ENCODE measurements around the gene ADAM33.

ADAM33 gene

DNA sequence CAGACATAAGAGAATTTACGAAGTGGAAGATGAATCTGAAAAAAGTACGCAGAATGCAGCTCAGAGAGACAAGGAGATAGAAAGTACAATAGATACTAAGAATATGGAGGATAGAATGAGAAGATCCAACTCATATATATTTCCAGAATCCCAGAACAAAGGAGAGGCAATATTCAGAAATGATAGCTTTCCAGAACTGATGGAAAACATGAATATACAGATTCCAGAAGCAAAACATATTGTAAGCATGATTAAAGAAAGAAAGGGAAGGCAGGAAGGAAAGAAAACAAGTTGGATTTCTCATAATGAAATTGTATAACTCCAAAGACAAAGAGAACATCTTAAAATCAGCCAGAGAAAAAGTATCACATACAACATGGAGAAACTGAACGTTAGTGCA, 41.6 kb downstream of the ADAM33 start:
- Histone ChIP-seq H3K27me3 (ENCODE audit: insufficient read depth, low read length) (no peaks in the 10 kb centered on the region), H3K4me1 (ENCODE audit: control insufficient read depth, insufficient read depth, low read length, unreplicated experiment) (no peaks in the 10 kb centered on the region), H3K36me3 (ENCODE audit: insufficient read depth, low read length) (peaks cover 16% of the 10 kb centered on the region; the same call in 1 of the 2 replicates), H3K4me3 (ENCODE audit: low read depth, low read length) (no peak overlapping the region), H3K79me2 (ENCODE audit: control insufficient read depth, insufficient read depth, low read length, unreplicated experiment) (no peaks in the 10 kb centered on the region), H3K27ac (ENCODE audit: low read depth, low read length) (no peak overlapping the region), H2AFZ (ENCODE audit: low read length, unreplicated experiment) (no peak overlapping the region)

DNA sequence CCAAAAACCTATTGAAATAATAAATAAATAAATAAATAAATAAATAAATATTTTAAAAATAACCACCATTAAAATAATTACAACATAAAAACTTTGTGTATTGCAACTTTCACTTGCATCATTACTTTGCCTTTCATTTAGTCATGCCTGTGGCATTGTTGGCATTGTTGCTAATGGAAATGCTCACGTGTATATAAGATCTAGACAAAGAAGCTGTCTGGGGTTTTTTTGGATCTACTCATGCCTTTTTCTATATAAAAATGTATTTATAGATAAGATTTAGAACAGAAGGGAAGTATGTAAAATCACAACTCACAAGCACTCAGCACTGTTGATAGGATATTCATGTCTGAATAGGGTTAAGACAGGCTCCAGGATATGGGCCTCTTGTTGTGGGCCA, 46.5 kb downstream of the ADAM33 start:
- peaks cover 11% of the 10 kb centered on the region; the same call in 1 of the 2 replicates for H3K36me3 ChIP-seq (ENCODE audit: insufficient read depth, low read length)
- H2AFZ ChIP-seq (ENCODE audit: low read length, unreplicated experiment) = no peak overlapping the region
- H3K27ac ChIP-seq (ENCODE audit: low read depth, low read length) = no peak overlapping the region
- H3K27me3 ChIP-seq (ENCODE audit: insufficient read depth, low read length) = no peaks in the 10 kb centered on the region
- no peak overlapping the region for H3K4me3 ChIP-seq (ENCODE audit: low read depth, low read length)
- no peaks in the 10 kb centered on the region for H3K79me2 ChIP-seq (ENCODE audit: control insufficient read depth, insufficient read depth, low read length, unreplicated experiment)
- H3K4me1 ChIP-seq (ENCODE audit: control insufficient read depth, insufficient read depth, low read length, unreplicated experiment) = no peaks in the 10 kb centered on the region

DNA sequence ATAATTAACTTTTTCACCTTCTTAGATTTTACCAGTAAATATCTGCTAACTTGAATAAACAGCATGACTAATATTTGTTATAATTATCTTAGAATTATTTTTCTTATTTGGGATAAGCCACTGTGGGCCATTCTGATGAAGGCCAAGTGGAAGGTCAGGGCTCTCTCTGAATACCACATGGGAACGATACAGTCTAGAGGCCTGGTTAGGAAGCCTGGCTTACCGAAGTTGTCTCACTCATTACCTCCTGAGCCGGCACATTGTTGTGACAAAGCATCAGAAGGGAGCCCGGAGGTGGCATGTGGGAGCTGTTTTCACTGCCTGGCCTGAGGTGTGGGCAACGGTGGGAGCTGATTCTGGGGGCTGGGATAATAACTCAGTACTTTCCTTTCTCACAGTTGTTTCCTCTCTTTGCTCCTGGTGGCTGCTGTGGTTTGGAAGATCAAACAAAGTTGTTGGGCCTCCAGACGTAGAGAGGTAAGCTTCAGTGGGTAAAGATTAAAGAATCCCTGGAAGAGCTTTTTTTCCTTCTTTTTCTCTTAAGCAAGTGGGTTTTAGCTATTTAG, 47.8 kb downstream of the ADAM33 start:
- H3K27me3 ChIP-seq (ENCODE audit: insufficient read depth, low read length) = no peaks in the 10 kb centered on the region
- H3K79me2 ChIP-seq (ENCODE audit: control insufficient read depth, insufficient read depth, low read length, unreplicated experiment) = no peaks in the 10 kb centered on the region
- no peak overlapping the region for H3K4me3 ChIP-seq (ENCODE audit: low read depth, low read length)
- peaks cover 5% of the 10 kb centered on the region; the same call in 1 of the 2 replicates for H3K36me3 ChIP-seq (ENCODE audit: insufficient read depth, low read length)
- H3K4me1 ChIP-seq (ENCODE audit: control insufficient read depth, insufficient read depth, low read length, unreplicated experiment) = no peaks in the 10 kb centered on the region
- H3K27ac ChIP-seq (ENCODE audit: low read depth, low read length) = no peak overlapping the region
- no peak overlapping the region for H2AFZ ChIP-seq (ENCODE audit: low read length, unreplicated experiment)

DNA sequence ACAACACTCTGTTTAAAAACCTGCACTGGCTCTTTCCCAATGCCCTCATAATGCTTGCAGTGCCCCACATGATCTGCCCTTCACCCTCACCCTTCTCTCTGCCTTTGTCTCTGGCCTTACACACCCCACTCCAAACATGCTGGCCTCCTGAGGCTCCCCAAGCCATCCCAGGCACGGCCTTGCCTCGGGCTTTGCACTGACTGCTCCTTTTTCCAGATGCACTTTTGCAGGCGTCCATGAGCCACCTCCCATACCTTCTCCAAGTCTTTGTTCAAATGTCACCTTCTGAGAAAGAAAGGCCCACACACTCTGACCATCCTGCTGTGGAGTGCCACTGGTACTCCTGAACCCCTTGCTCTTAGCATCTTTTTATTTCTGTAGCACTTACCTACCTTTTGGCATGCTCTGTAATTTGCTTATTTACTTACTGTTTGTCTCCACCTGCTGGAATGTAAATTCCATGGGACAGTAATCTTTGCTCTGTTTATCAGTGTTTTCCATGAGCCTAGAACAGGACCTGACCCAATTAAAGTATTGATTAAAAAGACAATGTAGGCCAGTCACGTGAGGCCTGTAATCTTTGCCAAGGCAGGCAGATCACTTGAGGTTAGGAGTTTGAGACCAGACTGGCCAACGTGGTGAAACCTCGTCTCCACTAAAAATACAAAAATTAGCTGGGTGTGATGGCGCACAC, 49.4 kb downstream of the ADAM33 start:
- Histone ChIP-seq H3K27me3 (ENCODE audit: insufficient read depth, low read length) (no peaks in the 10 kb centered on the region), H3K27ac (ENCODE audit: low read depth, low read length) (no peak overlapping the region), H2AFZ (ENCODE audit: low read length, unreplicated experiment) (no peak overlapping the region), H3K4me1 (ENCODE audit: control insufficient read depth, insufficient read depth, low read length, unreplicated experiment) (no peaks in the 10 kb centered on the region), H3K4me3 (ENCODE audit: low read depth, low read length) (no peak overlapping the region), H3K36me3 (ENCODE audit: insufficient read depth, low read length) (no peaks in the 10 kb centered on the region), H3K79me2 (ENCODE audit: control insufficient read depth, insufficient read depth, low read length, unreplicated experiment) (no peaks in the 10 kb centered on the region)

DNA sequence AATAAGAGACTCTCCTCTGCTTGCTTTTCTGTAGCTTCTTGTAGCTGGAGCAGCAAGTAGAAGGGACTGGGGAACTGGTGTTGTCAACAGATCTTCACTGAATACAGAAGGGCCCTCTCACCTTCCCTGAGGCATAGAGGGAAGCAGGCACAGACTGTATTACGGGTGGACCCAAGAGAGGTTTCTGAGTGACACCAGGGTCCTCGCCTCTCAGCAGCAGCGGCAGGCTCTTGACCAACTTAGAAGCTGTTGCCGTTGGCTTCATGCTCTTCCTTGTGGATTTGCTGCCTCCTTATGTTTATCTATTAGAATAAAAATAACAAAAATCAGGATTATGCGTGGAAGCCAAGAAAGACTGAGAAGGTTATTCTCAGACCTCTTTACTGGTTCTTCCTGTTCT, 50.3 kb downstream of the ADAM33 start:
- Histone ChIP-seq H3K4me3 (ENCODE audit: low read depth, low read length) (no peak overlapping the region), H3K27ac (ENCODE audit: low read depth, low read length) (no peak overlapping the region), H3K4me1 (ENCODE audit: control insufficient read depth, insufficient read depth, low read length, unreplicated experiment) (no peaks in the 10 kb centered on the region), H2AFZ (ENCODE audit: low read length, unreplicated experiment) (no peak overlapping the region), H3K79me2 (ENCODE audit: control insufficient read depth, insufficient read depth, low read length, unreplicated experiment) (no peaks in the 10 kb centered on the region), H3K27me3 (ENCODE audit: insufficient read depth, low read length) (no peaks in the 10 kb centered on the region), H3K36me3 (ENCODE audit: insufficient read depth, low read length) (no peaks in the 10 kb centered on the region)

DNA sequence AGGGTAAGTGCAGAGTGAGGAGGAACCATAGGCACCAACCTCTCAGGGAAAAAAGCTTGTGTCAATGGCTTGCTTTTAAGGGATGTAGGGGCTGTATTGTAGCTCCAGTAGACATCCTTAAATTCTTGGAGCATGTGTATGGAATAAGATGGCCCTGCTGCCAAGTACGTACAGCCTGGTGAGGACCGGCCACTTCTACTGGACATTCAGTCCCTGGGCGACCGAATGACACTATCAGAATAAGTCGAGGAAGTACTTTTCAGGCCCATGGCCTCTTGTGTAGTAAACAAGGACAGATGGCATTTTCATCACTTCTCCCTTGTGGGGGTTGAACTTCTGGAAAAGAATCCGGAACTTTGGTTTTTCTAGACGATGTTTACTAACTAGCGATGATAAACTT, 51.4 kb downstream of the ADAM33 start:
- H3K4me1 ChIP-seq (ENCODE audit: control insufficient read depth, insufficient read depth, low read length, unreplicated experiment) = no peaks in the 10 kb centered on the region
- H3K79me2 ChIP-seq (ENCODE audit: control insufficient read depth, insufficient read depth, low read length, unreplicated experiment) = no peaks in the 10 kb centered on the region
- H3K4me3 ChIP-seq (ENCODE audit: low read depth, low read length) = no peak overlapping the region
- H3K36me3 ChIP-seq (ENCODE audit: insufficient read depth, low read length) = no peaks in the 10 kb centered on the region
- H3K27me3 ChIP-seq (ENCODE audit: insufficient read depth, low read length) = no peaks in the 10 kb centered on the region
- H2AFZ ChIP-seq (ENCODE audit: low read length, unreplicated experiment) = no peak overlapping the region
- H3K27ac ChIP-seq (ENCODE audit: low read depth, low read length) = no peak overlapping the region

DNA sequence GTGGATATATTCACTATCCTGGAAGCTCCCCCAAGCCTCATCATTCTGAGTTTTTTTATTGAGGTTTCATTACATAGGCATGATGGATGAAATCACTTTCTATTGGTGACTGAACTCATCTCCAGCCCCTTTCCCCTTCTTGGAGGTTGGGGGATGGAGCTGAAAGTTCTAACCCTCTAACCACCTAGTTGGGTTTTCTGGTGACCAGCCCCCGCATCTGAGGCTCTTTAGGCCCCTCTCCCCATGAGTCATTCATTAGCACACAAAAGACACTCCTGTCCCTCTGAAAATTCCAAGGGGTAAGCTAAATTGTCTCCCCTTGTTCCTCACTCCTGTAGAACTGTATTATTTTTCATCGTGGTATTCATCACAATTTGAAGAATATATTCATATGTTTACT, 51.9 kb downstream of the ADAM33 start:
- Histone ChIP-seq H3K79me2 (ENCODE audit: control insufficient read depth, insufficient read depth, low read length, unreplicated experiment) (no peaks in the 10 kb centered on the region), H3K4me1 (ENCODE audit: control insufficient read depth, insufficient read depth, low read length, unreplicated experiment) (no peaks in the 10 kb centered on the region), H3K4me3 (ENCODE audit: low read depth, low read length) (no peak overlapping the region), H2AFZ (ENCODE audit: low read length, unreplicated experiment) (no peak overlapping the region), H3K27ac (ENCODE audit: low read depth, low read length) (no peak overlapping the region), H3K27me3 (ENCODE audit: insufficient read depth, low read length) (no peaks in the 10 kb centered on the region), H3K36me3 (ENCODE audit: insufficient read depth, low read length) (no peaks in the 10 kb centered on the region)

DNA sequence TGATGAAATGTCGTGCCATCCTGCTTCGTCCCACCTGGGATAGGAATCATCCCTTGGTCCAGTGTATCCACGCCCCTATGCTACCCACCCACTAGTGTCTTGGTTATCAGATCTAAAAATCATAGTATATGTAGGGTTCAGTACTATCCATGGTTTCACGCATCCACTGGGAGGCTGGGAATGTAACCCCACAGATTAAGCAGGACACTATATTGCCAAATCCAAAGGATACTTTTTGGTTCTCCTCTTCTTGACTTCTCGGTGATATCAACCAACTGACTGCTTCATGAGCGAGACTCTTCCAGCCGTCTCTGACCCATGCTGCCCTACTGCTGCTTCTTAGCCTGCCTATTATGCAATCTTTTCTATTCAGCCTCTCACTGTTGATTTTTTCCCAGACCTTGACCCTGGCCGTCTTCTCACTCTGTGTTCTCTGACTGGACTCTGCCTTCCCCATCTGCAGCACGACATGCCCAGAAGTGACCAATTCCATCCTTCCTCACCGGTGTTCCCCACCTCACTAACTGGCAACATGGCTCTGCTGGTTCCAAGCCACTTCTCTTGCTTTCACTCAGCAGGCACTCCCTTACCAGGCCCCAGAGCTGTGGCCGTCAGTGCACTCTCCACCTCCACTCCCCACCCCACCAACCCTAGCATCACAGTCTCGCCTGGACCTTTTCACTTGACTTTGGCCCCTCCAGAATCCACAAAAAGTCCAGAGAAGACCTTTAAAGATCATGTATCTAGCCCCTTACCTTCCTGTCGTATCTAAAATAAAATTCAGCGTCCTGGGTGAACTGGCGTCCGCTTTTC, 53.1 kb downstream of the ADAM33 start:
- H3K4me3 ChIP-seq (ENCODE audit: low read depth, low read length) = no peak overlapping the region
- no peak overlapping the region for H2AFZ ChIP-seq (ENCODE audit: low read length, unreplicated experiment)
- no peaks in the 10 kb centered on the region for H3K36me3 ChIP-seq (ENCODE audit: insufficient read depth, low read length)
- no peaks in the 10 kb centered on the region for H3K27me3 ChIP-seq (ENCODE audit: insufficient read depth, low read length)
- no peaks in the 10 kb centered on the region for H3K79me2 ChIP-seq (ENCODE audit: control insufficient read depth, insufficient read depth, low read length, unreplicated experiment)
- H3K27ac ChIP-seq (ENCODE audit: low read depth, low read length) = no peak overlapping the region
- H3K4me1 ChIP-seq (ENCODE audit: control insufficient read depth, insufficient read depth, low read length, unreplicated experiment) = no peaks in the 10 kb centered on the region

DNA sequence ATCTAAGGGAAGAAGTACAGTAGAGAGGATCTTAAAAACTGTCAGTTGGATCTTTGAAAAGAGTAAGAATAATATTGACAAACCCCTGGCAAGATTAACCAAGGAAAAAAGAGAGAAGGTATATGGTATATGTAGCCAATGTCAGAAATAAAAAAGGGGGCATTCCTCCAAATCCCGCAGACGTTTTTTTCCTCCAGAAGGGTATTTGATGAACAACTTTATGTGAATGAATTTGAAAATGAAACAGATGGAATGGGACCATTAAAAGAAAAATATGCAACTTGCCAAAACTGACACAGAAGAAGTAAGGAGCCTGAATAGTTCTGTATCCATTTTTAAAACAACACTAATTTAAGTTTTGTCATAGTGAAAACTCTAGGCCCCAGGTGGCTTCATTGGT, 54.3 kb downstream of the ADAM33 start:
- Histone ChIP-seq H2AFZ (ENCODE audit: low read length, unreplicated experiment) (no peak overlapping the region), H3K4me3 (ENCODE audit: low read depth, low read length) (no peak overlapping the region), H3K4me1 (ENCODE audit: control insufficient read depth, insufficient read depth, low read length, unreplicated experiment) (no peaks in the 10 kb centered on the region), H3K36me3 (ENCODE audit: insufficient read depth, low read length) (no peaks in the 10 kb centered on the region), H3K27me3 (ENCODE audit: insufficient read depth, low read length) (no peaks in the 10 kb centered on the region), H3K79me2 (ENCODE audit: control insufficient read depth, insufficient read depth, low read length, unreplicated experiment) (no peaks in the 10 kb centered on the region), H3K27ac (ENCODE audit: low read depth, low read length) (no peak overlapping the region)

DNA sequence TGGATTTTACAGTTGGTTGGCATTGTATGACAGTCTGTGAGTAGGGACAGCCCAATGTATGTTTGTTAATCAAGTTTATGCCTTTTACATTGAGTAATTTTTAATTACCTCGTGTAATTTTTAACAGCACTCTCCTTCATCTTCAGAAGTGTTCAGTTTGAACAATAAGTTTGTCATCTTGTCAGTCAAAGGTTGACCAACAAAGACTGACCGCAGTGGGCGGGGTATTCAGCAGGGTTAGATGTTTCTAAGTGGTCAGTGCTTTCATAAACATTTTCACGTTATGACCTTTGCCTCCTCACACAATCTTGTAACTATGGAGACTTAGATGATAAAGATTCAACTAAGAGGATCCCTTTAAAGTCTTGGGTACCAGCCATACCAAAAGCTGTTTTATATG, 59.4 kb downstream of the ADAM33 start:
- H3K79me2 ChIP-seq (ENCODE audit: control insufficient read depth, insufficient read depth, low read length, unreplicated experiment) = no peaks in the 10 kb centered on the region
- H3K27ac ChIP-seq (ENCODE audit: low read depth, low read length) = no peak overlapping the region
- no peaks in the 10 kb centered on the region for H3K27me3 ChIP-seq (ENCODE audit: insufficient read depth, low read length)
- H2AFZ ChIP-seq (ENCODE audit: low read length, unreplicated experiment) = no peak overlapping the region
- H3K4me3 ChIP-seq (ENCODE audit: low read depth, low read length) = no peak overlapping the region
- no peaks in the 10 kb centered on the region for H3K36me3 ChIP-seq (ENCODE audit: insufficient read depth, low read length)
- no peaks in the 10 kb centered on the region for H3K4me1 ChIP-seq (ENCODE audit: control insufficient read depth, insufficient read depth, low read length, unreplicated experiment)

DNA sequence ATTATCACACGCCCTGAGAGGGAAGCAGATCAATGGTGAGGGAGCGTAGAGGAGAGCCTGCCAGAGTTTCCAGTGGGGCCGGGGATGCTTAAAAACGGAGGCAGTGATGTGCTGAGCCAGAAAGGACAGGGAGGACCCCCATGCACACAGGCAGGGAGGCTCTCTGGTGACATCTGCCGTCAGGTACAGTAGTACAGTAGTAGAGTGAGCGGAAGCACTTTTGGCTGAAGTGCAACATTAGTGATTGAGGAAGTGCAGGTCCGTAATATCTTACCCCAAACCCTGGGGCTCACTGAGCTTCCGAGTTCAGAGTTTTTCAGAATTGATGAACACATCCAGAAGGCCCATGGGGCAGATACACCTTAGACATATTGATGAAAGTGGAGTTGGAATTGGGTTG, 60.7 kb downstream of the ADAM33 start:
- Histone ChIP-seq H3K4me3 (ENCODE audit: low read depth, low read length) (no peak overlapping the region), H3K27ac (ENCODE audit: low read depth, low read length) (no peak overlapping the region), H3K4me1 (ENCODE audit: control insufficient read depth, insufficient read depth, low read length, unreplicated experiment) (peaks cover 8% of the 10 kb centered on the region), H3K79me2 (ENCODE audit: control insufficient read depth, insufficient read depth, low read length, unreplicated experiment) (no peaks in the 10 kb centered on the region), H3K36me3 (ENCODE audit: insufficient read depth, low read length) (no peaks in the 10 kb centered on the region), H3K27me3 (ENCODE audit: insufficient read depth, low read length) (no peaks in the 10 kb centered on the region), H2AFZ (ENCODE audit: low read length, unreplicated experiment) (no peak overlapping the region)

Measured in ACC112 (cell line).